Measurements from ENCODE around the gene SUSD3.

- TF ChIP-seq CTCF (IDR thresholded peaks at IDR 0.05) (no peak), POLR2A (IDR thresholded peaks at IDR 0.05) (no peak)
Measured at GRCh38 chr9:93077367-93077766, 18.9 kb downstream of the SUSD3 start.
